Effector CD8-positive, alpha-beta T cell (primary cell): ENCODE measurements around the gene OR14I1.
"Not testable (repeated sequence)": the region's sequence is repeated elsewhere in the genome, so short reads cannot be mapped to it uniquely, and the experiment has no call there.

Source experiments
- DNase-seq: peaks from one replicate; lab custom pipeline; 2025; lab: John Stamatoyannopoulos, UW

OR14I1 gene

GRCh38 chr1:248688527-248689298, 13.9 kb downstream of the OR14I1 start:
- DNase-seq: no peak

- no peak for DNase-seq
Measured at GRCh38 chr1:248686815-248687214, 15.8 kb downstream of the OR14I1 start.

GRCh38 chr1:248681651-248682050, 20.9 kb downstream of the OR14I1 start:
- DNase-seq: no peak

- no peak for DNase-seq
Measured at GRCh38 chr1:248670003-248670402, 32.6 kb downstream of the OR14I1 start.

GRCh38 chr1:248663453-248664328, 38.9 kb downstream of the OR14I1 start:
- not testable (repeated sequence) for DNase-seq

- DNase-seq: not testable (repeated sequence)
Measured at GRCh38 chr1:248656797-248657196, 45.8 kb downstream of the OR14I1 start.

GRCh38 chr1:248655354-248655753, 47.2 kb downstream of the OR14I1 start, which contains the start of gene OR2T27:
Gene OR2T27, minus strand, starts transcription at chr1:248655528. Its CDS starts 4,644 bp downstream, at chr1:248650884.
- not testable (repeated sequence) for DNase-seq
